Cardiac fibroblast (primary cell): ENCODE data around the gene RHOB.
A peak's percentile ranks its signal among the peaks of the same experiment; 100 is the strongest.

Source experiments
- DNase-seq, 2 donors: peaks; one replicate each; pipeline versions ENCODE4 v3.0.0 to v3.0.0-alpha.2; 2010; ENCODE audit warnings: low read depth in 2 of 2
- H3K4me3 ChIP-seq, 2 donors: replicated peaks in 1 of 2; 1 replicate in 1 of 2; 2 replicates in 1 of 2; pipeline ENCODE4 v1.5.1; 2011; ENCODE audit warnings: low read depth in 2 of 2, low read length in 2 of 2, mild to moderate bottlenecking in 2 of 2, moderate library complexity in 1 of 2
- CTCF ChIP-seq: IDR thresholded peaks from one replicate; pipeline ENCODE4 v1.5.1; 2011; ENCODE audit warnings: low read depth, mild to moderate bottlenecking, low read length, inconsistent platforms

RHOB gene

GRCh38 chr2:20421988-20422370, 24.9 kb upstream of the RHOB start:
- no peak overlapping the region for H3K4me3 ChIP-seq
- no peak for TF ChIP-seq CTCF
- DNase-seq, result peak; percentile 93 to 96

GRCh38 chr2:20422402-20423271, 24.2 kb upstream of the RHOB start:
- H3K4me3 ChIP-seq, result no peak overlapping the region
- no peak for TF ChIP-seq CTCF
- peak; percentile 57 to 84 for DNase-seq

- H3K4me3 ChIP-seq, result no peak overlapping the region
- no peak for TF ChIP-seq CTCF
- no peak for DNase-seq
Measured at GRCh38 chr2:20423359-20423758, 23.5 kb upstream of the RHOB start.

GRCh38 chr2:20423847-20424246, 23.0 kb upstream of the RHOB start:
- no peak for TF ChIP-seq CTCF
- no peak overlapping the region for H3K4me3 ChIP-seq
- no peak for DNase-seq

- DNase-seq, result peak; percentile 83 to 92
- no peak for TF ChIP-seq CTCF
- no peak overlapping the region for H3K4me3 ChIP-seq
Measured at GRCh38 chr2:20424300-20425290, 22.3 kb upstream of the RHOB start.

GRCh38 chr2:20425371-20425881, 21.4 kb upstream of the RHOB start:
- DNase-seq, result peak in 1 of 2 donors; percentile 70
- H3K4me3 ChIP-seq, result no peak overlapping the region
- TF ChIP-seq CTCF, result no peak
